ENCODE data around the gene ABCC1. TPM values are rescaled to one million over a fixed set of nuclear protein-coding genes. Genes with fewer than 3 reads are reported as not detected.

The ABCC1 gene
- total RNA-seq, 1 experiment from 2014 or later = 56.4 TPM

GRCh38 chr16:16136588-16136987 is 187.2 kb downstream of the ABCC1 start:
- no peak for DNase-seq
- no peak overlapping the region for H3K27ac ChIP-seq (ENCODE audit: insufficient read length, low read depth, low read length)
- H3T11ph ChIP-seq (ENCODE audit: low read length) = no peak overlapping the region
- no peak overlapping the region for H2BK20ac ChIP-seq (ENCODE audit: low read depth, low read length, poor library complexity, severe bottlenecking)
- Mint-ChIP-seq H3K27ac (no peak overlapping the region), H3K9me3 (no peaks in the 10 kb centered on the region), H3K4me1 (0 out of 4 replicates have a peak, but pooled peaks cover 0 to 4% of the 10 kb centered on the region in 2 experiments), H3K27me3 (ENCODE audit: low read depth) (no peaks in the 10 kb centered on the region), H3K4me3 (no peak overlapping the region), H3K36me3 (ENCODE audit: insufficient read depth in 1 of 3, low read depth in 3 of 3) (peaks cover 41 to 87% (median 77%) of the 10 kb centered on the region in 3 experiments; a peak in 6 of 7 replicates)
- H3K14ac ChIP-seq (ENCODE audit: insufficient read depth, low read length) = no peak overlapping the region
- no peaks in the 10 kb centered on the region for H3K27me3 ChIP-seq (ENCODE audit: insufficient read depth, low read length)
- H4K20me1 ChIP-seq (ENCODE audit: control insufficient read depth, insufficient read depth, insufficient read length) = no peaks in the 10 kb centered on the region
- no peak overlapping the region for H2BK12ac ChIP-seq (ENCODE audit: insufficient read length, low read depth, low read length)
- H3K9ac ChIP-seq (ENCODE audit: extremely low read depth, insufficient read length, low read length) = no peak overlapping the region
- H2AFZ ChIP-seq (ENCODE audit: low read length) = no peak overlapping the region
- H3K4me1 ChIP-seq (ENCODE audit: insufficient read depth, low read length) = no peaks in the 10 kb centered on the region
- no peaks in the 10 kb centered on the region for H3K9me3 ChIP-seq (ENCODE audit: control insufficient read depth, low read depth, low read length)
- no peak overlapping the region for H3K18ac ChIP-seq (ENCODE audit: insufficient read length, low read depth, low read length)
- no peak overlapping the region for H2BK5ac ChIP-seq (ENCODE audit: insufficient read length, low read length)
- H3K4ac ChIP-seq (ENCODE audit: low read depth, low read length) = no peak overlapping the region
- no peak overlapping the region for H4K5ac ChIP-seq (ENCODE audit: insufficient read length, low read depth, low read length)
- no peak overlapping the region for H2BK120ac ChIP-seq (ENCODE audit: low read depth, low read length, poor library complexity, severe bottlenecking)
- no peak overlapping the region for H3K23ac ChIP-seq (ENCODE audit: insufficient read length, low read depth, low read length)
- H3K4me2 ChIP-seq (ENCODE audit: insufficient read depth, insufficient read length, low read length) = no peak overlapping the region
- no peak overlapping the region for H2BK15ac ChIP-seq (ENCODE audit: low read depth, low read length)
- no peaks in the 10 kb centered on the region for H3K79me1 ChIP-seq (ENCODE audit: insufficient read depth, low read depth, low read length, poor library complexity, severe bottlenecking)
- no peak overlapping the region for H4K8ac ChIP-seq (replicated peaks; ENCODE audit: insufficient read length, low read depth, low read length)
- no peak overlapping the region for H3K56ac ChIP-seq (ENCODE audit: insufficient read length, low read depth, low read length)
- no CpG with 5 or more reads among the region's 6 CpGs for WGBS (ENCODE audit: extremely low coverage, insufficient read length, low lambda C conversion rate)
- no peaks in the 10 kb centered on the region for H3K79me2 ChIP-seq (ENCODE audit: insufficient read depth, low read length)
- TF ChIP-seq CTCF (conservative IDR thresholded peaks at IDR 0.05) = no peak
- no peak overlapping the region for H4K91ac ChIP-seq (ENCODE audit: insufficient read length, low read depth, low read length)
- H2AK5ac ChIP-seq (ENCODE audit: insufficient read length, low read length) = no peak overlapping the region
- no peaks in the 10 kb centered on the region for H3K23me2 ChIP-seq (ENCODE audit: insufficient read length, low read depth, low read length, poor library complexity, severe bottlenecking)
